Astrocyte of the spinal cord (primary cell): ENCODE data around the gene CFAP100.
A peak's percentile ranks its signal among the peaks of the same experiment; 100 is the strongest.

Experiments used
- DNase-seq: peaks from one replicate; pipeline ENCODE4 v3.0.0; 2011; ENCODE audit warnings: low read depth, low spot score
- H3K4me3 ChIP-seq: 2 replicates; pipeline ENCODE4 v1.5.1; 2011; ENCODE audit warnings: low read depth, mild to moderate bottlenecking, low read length, moderate library complexity
- CTCF ChIP-seq: IDR thresholded peaks from 2 replicates; pipeline ENCODE4 v1.5.1; 2012; ENCODE audit warnings: low read depth, mild to moderate bottlenecking, low read length, inconsistent platforms
- in situ Hi-C: cut with HindIII; loops from 2 replicates; pipeline ENCODE4 v1.10.0; 2017; ENCODE audit warnings: low sequenced_read_pairs

The CFAP100 gene

GRCh38 chr3:126389112-126389793 lies 5.5 kb upstream of the CFAP100 start:
- H3K4me3 ChIP-seq: peak overlapping the region; percentile 33
- in situ Hi-C loops: no loop called here
- TF ChIP-seq CTCF: peak; percentile 91
- DNase-seq: peak; percentile 78

GRCh38 chr3:126389794-126390146 lies 4.9 kb upstream of the CFAP100 start:
- no peak for TF ChIP-seq CTCF
- in situ Hi-C loops: no loop called here
- no peak overlapping the region for H3K4me3 ChIP-seq
- no peak for DNase-seq

- DNase-seq: no peak
- no peak overlapping the region for H3K4me3 ChIP-seq
- in situ Hi-C loops: no loop called here
- no peak for TF ChIP-seq CTCF
Observed at GRCh38 chr3:126390201-126390600, 4.5 kb upstream of the CFAP100 start.

- TF ChIP-seq CTCF: no peak
- no peak for DNase-seq
- in situ Hi-C loops: no loop called here
- H3K4me3 ChIP-seq: no peak overlapping the region
Observed at GRCh38 chr3:126390751-126391150, 4.0 kb upstream of the CFAP100 start.

GRCh38 chr3:126391631-126392030 lies 3.1 kb upstream of the CFAP100 start:
- H3K4me3 ChIP-seq: no peak overlapping the region
- DNase-seq: no peak
- in situ Hi-C loops: no loop called here
- no peak for TF ChIP-seq CTCF

- DNase-seq: no peak
- no peak overlapping the region for H3K4me3 ChIP-seq
- TF ChIP-seq CTCF: no peak
- in situ Hi-C loops: no loop called here
Observed at GRCh38 chr3:126392246-126392645, 2.5 kb upstream of the CFAP100 start.

- no peak for DNase-seq
- in situ Hi-C loops: no loop called here
- TF ChIP-seq CTCF: no peak
- no peak overlapping the region for H3K4me3 ChIP-seq
Observed at GRCh38 chr3:126393563-126393962, 1.1 kb upstream of the CFAP100 start.
